HepG2 (cell line): ENCODE results near the gene CHID1. TPM values are rescaled to one million over a fixed set of nuclear protein-coding genes. Genes with fewer than 3 reads are reported as not detected.

ENCODE experiments used
- ATAD3A ChIP-seq: sonication (generic); formaldehyde crosslinking; IDR thresholded peaks from 2 replicates; pipeline ENCODE4 v1.4.0; 2020; ENCODE audit warnings: missing genetic modification reagents
- FIP1L1 ChIP-seq: fragments of 200-400 bp; formaldehyde crosslinking; IDR thresholded peaks from 2 replicates; pipeline ENCODE4 v1.6.1; 2018; ENCODE audit warnings: low read depth, mild to moderate bottlenecking, low read length, moderate library complexity, borderline replicate concordance; ENCODE audit not compliant: insufficient read depth
- FOSL2 ChIP-seq: sonication (generic); formaldehyde crosslinking; IDR thresholded peaks from 2 replicates; pipeline ENCODE4 v1.4.0; 2020; ENCODE audit warnings: missing genetic modification reagents
- HNRNPLL ChIP-seq: fragments of 200-400 bp; formaldehyde crosslinking; IDR thresholded peaks from 2 replicates; pipeline ENCODE4 v1.6.1; 2017; ENCODE audit warnings: mild to moderate bottlenecking, low read depth, low read length; ENCODE audit not compliant: poor library complexity, severe bottlenecking
- KDM6A ChIP-seq: IDR thresholded peaks from 2 replicates; pipeline ENCODE4 v1.6.1; 2016; ENCODE audit warnings: low read depth
- PHF20 ChIP-seq: sonication (generic); formaldehyde crosslinking; IDR thresholded peaks from 2 replicates; pipeline ENCODE4 v1.5.0; 2020; ENCODE audit warnings: mild to moderate bottlenecking, missing genetic modification reagents
- PRPF4 ChIP-seq: fragments of 200-400 bp; formaldehyde crosslinking; IDR thresholded peaks from 2 replicates; pipeline ENCODE4 v1.6.1; 2016; ENCODE audit warnings: low read length, low read depth; ENCODE audit not compliant: poor library complexity, severe bottlenecking
- RNF2 ChIP-seq: fragments of 450-650 bp; conservative IDR thresholded peaks from 2 replicates; pipeline ENCODE4 v1.6.1; 2016; ENCODE audit warnings: low read depth
- ZNF30 ChIP-seq: sonication (generic); formaldehyde crosslinking; IDR thresholded peaks from 2 replicates; pipeline ENCODE4 v1.5.0; 2020; ENCODE audit warnings: mild to moderate bottlenecking, missing genetic modification reagents
- polyA plus RNA-seq, 8 experiments: library from polyadenylated mRNA; depleted of rRNA in 3 of 8; stranded (reverse) in 7 of 8; unstranded in 1 of 8; fragments of >200 nt; fragmentation: Illumina TruSeq in 4 of 8; extraction: Trizol in 4 of 8; gene quantifications; 2 replicates each; pipeline versions ENCODE4 v1.2.1 to v1.2.3, GENCODE V29; 2011 to 2016; ENCODE audit warnings: low read depth in 4 of 8, missing spikeins in 1 of 8, mixed read lengths in 1 of 8; ENCODE audit not compliant: insufficient read depth in 1 of 8
- total RNA-seq, 5 experiments: library from RNA; depleted of rRNA; stranded (reverse); fragments of >200 nt; fragmentation: Illumina TruSeq; extraction: Trizol; gene quantifications; 2 replicates each; pipeline ENCODE4 v1.2.3, GENCODE V29; 2016; ENCODE audit warnings: low read depth in 1 of 5
- TF ChIP-seq, protein P1 (sequence below), 2 experiments: fragments of 450-650 bp in 1 of 2; sonication (generic) in 1 of 2; formaldehyde crosslinking in 1 of 2; IDR thresholded peaks; 2 replicates each; pipeline versions ENCODE4 v1.6.1 to v1.8.0; 2016 to 2022; ENCODE audit warnings: antibody characterized with exemption in 1 of 2, mild to moderate bottlenecking in 1 of 2, missing genetic modification reagents in 1 of 2
- TF ChIP-seq, protein P2 (sequence below): sonication (generic); formaldehyde crosslinking; IDR thresholded peaks from 2 replicates; pipeline ENCODE4 v1.8.1; 2023; ENCODE audit warnings: mild to moderate bottlenecking, missing genetic modification reagents
- TF ChIP-seq, protein P3 (sequence below): sonication (generic); formaldehyde crosslinking; IDR thresholded peaks from 2 replicates; pipeline ENCODE4 v1.5.0; 2020; ENCODE audit warnings: mild to moderate bottlenecking, missing genetic modification reagents, borderline replicate concordance
- TF ChIP-seq, protein P4 (sequence below): sonication (generic); formaldehyde crosslinking; IDR thresholded peaks from 2 replicates; pipeline ENCODE4 v1.8.1; 2023; ENCODE audit warnings: missing genetic modification reagents, mild to moderate bottlenecking, borderline replicate concordance

CHID1 gene
- total and polyA plus RNA-seq, 2 of the 13 experiments (the other 11 are each of a cell fraction or from before 2014, with no cell fraction given), result 65.1 to 93.6 TPM

DNA sequence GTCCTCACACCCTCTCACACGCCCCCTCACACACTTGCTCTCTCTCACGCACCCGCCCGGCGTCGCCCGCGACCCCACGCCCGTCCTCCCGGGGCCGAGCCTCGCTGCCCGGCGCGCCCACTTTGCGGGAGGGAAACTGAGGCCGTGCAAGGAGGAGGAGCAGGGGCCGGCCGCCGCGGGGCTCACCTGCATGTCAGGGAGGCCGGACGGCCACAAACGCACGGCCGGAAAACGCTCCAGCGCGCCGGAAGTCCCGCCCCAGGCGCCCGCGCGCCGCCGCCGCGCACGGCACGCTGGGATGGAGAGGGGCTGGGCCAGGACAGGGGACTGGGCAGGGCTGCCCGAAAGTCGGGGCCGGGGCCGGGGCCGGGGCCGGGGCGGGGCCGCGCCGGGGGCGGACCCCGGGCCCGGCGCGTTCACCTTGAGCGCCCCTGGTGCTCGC, at the start of gene CHID1 (continued):
- TF ChIP-seq, protein P1, sequence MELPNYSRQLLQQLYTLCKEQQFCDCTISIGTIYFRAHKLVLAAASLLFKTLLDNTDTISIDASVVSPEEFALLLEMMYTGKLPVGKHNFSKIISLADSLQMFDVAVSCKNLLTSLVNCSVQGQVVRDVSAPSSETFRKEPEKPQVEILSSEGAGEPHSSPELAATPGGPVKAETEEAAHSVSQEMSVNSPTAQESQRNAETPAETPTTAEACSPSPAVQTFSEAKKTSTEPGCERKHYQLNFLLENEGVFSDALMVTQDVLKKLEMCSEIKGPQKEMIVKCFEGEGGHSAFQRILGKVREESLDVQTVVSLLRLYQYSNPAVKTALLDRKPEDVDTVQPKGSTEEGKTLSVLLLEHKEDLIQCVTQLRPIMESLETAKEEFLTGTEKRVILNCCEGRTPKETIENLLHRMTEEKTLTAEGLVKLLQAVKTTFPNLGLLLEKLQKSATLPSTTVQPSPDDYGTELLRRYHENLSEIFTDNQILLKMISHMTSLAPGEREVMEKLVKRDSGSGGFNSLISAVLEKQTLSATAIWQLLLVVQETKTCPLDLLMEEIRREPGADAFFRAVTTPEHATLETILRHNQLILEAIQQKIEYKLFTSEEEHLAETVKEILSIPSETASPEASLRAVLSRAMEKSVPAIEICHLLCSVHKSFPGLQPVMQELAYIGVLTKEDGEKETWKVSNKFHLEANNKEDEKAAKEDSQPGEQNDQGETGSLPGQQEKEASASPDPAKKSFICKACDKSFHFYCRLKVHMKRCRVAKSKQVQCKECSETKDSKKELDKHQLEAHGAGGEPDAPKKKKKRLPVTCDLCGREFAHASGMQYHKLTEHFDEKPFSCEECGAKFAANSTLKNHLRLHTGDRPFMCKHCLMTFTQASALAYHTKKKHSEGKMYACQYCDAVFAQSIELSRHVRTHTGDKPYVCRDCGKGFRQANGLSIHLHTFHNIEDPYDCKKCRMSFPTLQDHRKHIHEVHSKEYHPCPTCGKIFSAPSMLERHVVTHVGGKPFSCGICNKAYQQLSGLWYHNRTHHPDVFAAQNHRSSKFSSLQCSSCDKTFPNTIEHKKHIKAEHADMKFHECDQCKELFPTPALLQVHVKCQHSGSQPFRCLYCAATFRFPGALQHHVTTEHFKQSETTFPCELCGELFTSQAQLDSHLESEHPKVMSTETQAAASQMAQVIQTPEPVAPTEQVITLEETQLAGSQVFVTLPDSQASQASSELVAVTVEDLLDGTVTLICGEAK (IDR thresholded peaks at IDR 0.05), result no peak
- TF ChIP-seq, protein P1 (CRISPR knock-in tag; IDR thresholded peaks at IDR 0.05), result no peak
- TF ChIP-seq, protein P2, sequence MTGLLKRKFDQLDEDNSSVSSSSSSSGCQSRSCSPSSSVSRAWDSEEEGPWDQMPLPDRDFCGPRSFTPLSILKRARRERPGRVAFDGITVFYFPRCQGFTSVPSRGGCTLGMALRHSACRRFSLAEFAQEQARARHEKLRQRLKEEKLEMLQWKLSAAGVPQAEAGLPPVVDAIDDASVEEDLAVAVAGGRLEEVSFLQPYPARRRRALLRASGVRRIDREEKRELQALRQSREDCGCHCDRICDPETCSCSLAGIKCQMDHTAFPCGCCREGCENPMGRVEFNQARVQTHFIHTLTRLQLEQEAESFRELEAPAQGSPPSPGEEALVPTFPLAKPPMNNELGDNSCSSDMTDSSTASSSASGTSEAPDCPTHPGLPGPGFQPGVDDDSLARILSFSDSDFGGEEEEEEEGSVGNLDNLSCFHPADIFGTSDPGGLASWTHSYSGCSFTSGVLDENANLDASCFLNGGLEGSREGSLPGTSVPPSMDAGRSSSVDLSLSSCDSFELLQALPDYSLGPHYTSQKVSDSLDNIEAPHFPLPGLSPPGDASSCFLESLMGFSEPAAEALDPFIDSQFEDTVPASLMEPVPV (CRISPR knock-in tag), result no peak
- TF ChIP-seq, protein P3, sequence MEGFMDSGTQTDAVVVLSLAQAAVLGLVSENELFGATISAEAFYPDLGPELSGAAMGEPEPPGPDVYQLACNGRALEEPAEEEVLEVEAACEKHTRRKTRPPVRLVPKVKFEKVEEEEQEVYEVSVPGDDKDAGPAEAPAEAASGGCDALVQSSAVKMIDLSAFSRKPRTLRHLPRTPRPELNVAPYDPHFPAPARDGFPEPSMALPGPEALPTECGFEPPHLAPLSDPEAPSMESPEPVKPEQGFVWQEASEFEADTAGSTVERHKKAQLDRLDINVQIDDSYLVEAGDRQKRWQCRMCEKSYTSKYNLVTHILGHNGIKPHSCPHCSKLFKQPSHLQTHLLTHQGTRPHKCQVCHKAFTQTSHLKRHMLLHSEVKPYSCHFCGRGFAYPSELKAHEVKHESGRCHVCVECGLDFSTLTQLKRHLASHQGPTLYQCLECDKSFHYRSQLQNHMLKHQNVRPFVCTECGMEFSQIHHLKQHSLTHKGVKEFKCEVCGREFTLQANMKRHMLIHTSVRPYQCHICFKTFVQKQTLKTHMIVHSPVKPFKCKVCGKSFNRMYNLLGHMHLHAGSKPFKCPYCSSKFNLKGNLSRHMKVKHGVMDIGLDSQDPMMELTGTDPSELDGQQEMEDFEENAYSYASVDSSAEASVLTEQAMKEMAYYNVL (CRISPR knock-in tag), result no peak
- TF ChIP-seq PHF20 (CRISPR knock-in tag) (peak; percentile 87), HNRNPLL (no peak), ZNF30 (CRISPR knock-in tag) (no peak), FOSL2 (CRISPR knock-in tag) (no peak), RNF2 (no peak), FIP1L1 (no peak), PRPF4 (no peak), ATAD3A (CRISPR knock-in tag) (no peak), KDM6A (CRISPR knock-in tag) (no peak)
- TF ChIP-seq, protein P4, sequence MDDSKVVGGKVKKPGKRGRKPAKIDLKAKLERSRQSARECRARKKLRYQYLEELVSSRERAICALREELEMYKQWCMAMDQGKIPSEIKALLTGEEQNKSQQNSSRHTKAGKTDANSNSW (CRISPR knock-in tag), result no peak
